HCT116 (cell line): ENCODE data around the gene TFEB. TPM values are rescaled to one million over a fixed set of nuclear protein-coding genes. Genes with fewer than 3 reads are reported as not detected.

ENCODE experiments used
- ATAC-seq: fragments of 200-7000 bp; cut with Tn5 transposase; 2 replicates; pipeline ENCODE4 v1.9.1; 2020; ENCODE audit warnings: mild to moderate bottlenecking, moderate library complexity
- BruUV-seq: library from RNA; stranded (reverse); fragments of 400-500 nt; replicated peaks from 2 replicates; lab custom pipeline; 2021; lab: Mats Ljungman, UMichigan
- CTCF ChIA-PET: fragments of 300-600 bp; sonication (Branson Sonifier 250); formaldehyde crosslinking; loops from one replicate; lab custom pipeline; 2021; ENCODE audit warnings: antibody characterized with exemption; lab: Charles Lee
- POLR2A ChIA-PET: fragments of 300-600, 350-600 bp; sonication (Branson Sonifier 250); formaldehyde crosslinking; loops from one replicate; lab custom pipeline; 2021; ENCODE audit warnings: antibody characterized with exemption; lab: Charles Lee
- RAD21 ChIA-PET, 2 experiments: fragments of 300-600 bp; sonication (Branson Sonifier 250); formaldehyde crosslinking; loops; one replicate each; lab custom pipeline; 2023; ENCODE audit warnings: low total read pairs in 2 of 2; ENCODE audit not compliant: uncharacterized antibody in 2 of 2, unreplicated experiment in 2 of 2, low non-redundant PET in 1 of 2; lab: Charles Lee
- DNase-seq: peaks from one replicate; pipeline ENCODE4 v3.0.0-alpha.2; 2010; ENCODE audit warnings: low read depth, low spot score
- H2AFZ ChIP-seq: fragments of 200-600 bp; shearing (Covaris generic), sonication (generic); 2 replicates; pipeline ENCODE4 v1.6.1; 2017; ENCODE audit warnings: low read depth, mixed run types, mixed read lengths, antibody characterized with exemption, low read length; ENCODE audit not compliant: poor library complexity, severe bottlenecking
- H3K27ac ChIP-seq: 2 replicates; pipeline ENCODE4 v1.5.1; 2012; ENCODE audit warnings: low read depth, low read length
- H3K27me3 ChIP-seq: fragments of 200-600 bp; sonication (generic); 2 replicates; pipeline ENCODE4 v1.6.1; 2016; ENCODE audit warnings: mixed run types, low read length, mixed read lengths; ENCODE audit not compliant: insufficient read depth
- H3K36me3 ChIP-seq, 2 experiments: fragments of 200-500 bp in 1 of 2; fragments of 200-600 bp in 1 of 2; sonication (Bioruptor generic) in 1 of 2; sonication (generic) in 1 of 2; 2 replicates each; pipeline versions ENCODE4 v1.5.1 to v1.6.1; 2014 to 2016; ENCODE audit warnings: low read length in 2 of 2, inconsistent platforms in 1 of 2, mixed read lengths in 1 of 2, mixed run types in 1 of 2; ENCODE audit not compliant: insufficient read depth in 2 of 2, control insufficient read depth in 1 of 2
- H3K4me1 ChIP-seq, 2 experiments: fragments of 200-600 bp in 1 of 2; sonication (generic) in 1 of 2; 2 replicates each; pipeline versions ENCODE4 v1.5.1 to v1.6.1; 2012 to 2017; ENCODE audit warnings: low read length in 2 of 2, inconsistent platforms in 1 of 2, mild to moderate bottlenecking in 1 of 2, mixed read lengths in 1 of 2, mixed run types in 1 of 2, moderate library complexity in 1 of 2; ENCODE audit not compliant: insufficient read depth in 2 of 2, control insufficient read depth in 1 of 2
- H3K4me2 ChIP-seq: fragments of 200-600 bp; sonication (generic); 2 replicates; pipeline ENCODE4 v1.6.1; 2017; ENCODE audit warnings: mixed run types, low read length, mixed read lengths
- H3K4me3 ChIP-seq, 2 experiments: fragments of 200-600 bp in 1 of 2; sonication (generic) in 1 of 2; replicated peaks in 1 of 2; 2 replicates each; pipeline ENCODE4 v1.5.1; 2011 to 2016; ENCODE audit warnings: low read length in 2 of 2, control low read depth in 1 of 2, low read depth in 1 of 2, mild to moderate bottlenecking in 1 of 2, mixed read lengths in 1 of 2, mixed run types in 1 of 2
- H3K79me2 ChIP-seq: fragments of 200-600 bp; sonication (generic); 2 replicates; pipeline ENCODE4 v1.6.1; 2017; ENCODE audit warnings: mild to moderate bottlenecking, mixed run types, low read length, moderate library complexity, mixed read lengths; ENCODE audit not compliant: insufficient read depth
- H3K9ac ChIP-seq: fragments of 200-600 bp; sonication (generic); 2 replicates; pipeline ENCODE4 v1.6.1; 2016; ENCODE audit warnings: low read length, mixed read lengths
- H3K9me2 ChIP-seq: fragments of 200-600 bp; sonication (generic), shearing (Covaris generic); 2 replicates; pipeline ENCODE4 v1.6.1; 2017; ENCODE audit warnings: mixed run types, mild to moderate bottlenecking, moderate library complexity; ENCODE audit not compliant: insufficient read depth
- H3K9me3 ChIP-seq, 2 experiments: fragments of 200-500 bp in 1 of 2; fragments of 200-600 bp in 1 of 2; sonication (Bioruptor generic) in 1 of 2; sonication (generic) in 1 of 2; 2 replicates each; pipeline ENCODE4 v1.6.1; 2014 to 2017; ENCODE audit warnings: low read length in 2 of 2, mixed read lengths in 2 of 2, inconsistent platforms in 1 of 2, low read depth in 1 of 2, mild to moderate bottlenecking in 1 of 2, mixed run types in 1 of 2, moderate library complexity in 1 of 2; ENCODE audit not compliant: control insufficient read depth in 1 of 2, insufficient read depth in 1 of 2
- H4K20me1 ChIP-seq: fragments of 200-600 bp; sonication (generic), shearing (Covaris generic); 2 replicates; pipeline ENCODE4 v1.6.1; 2017; ENCODE audit warnings: mixed run types, mild to moderate bottlenecking, moderate library complexity; ENCODE audit not compliant: insufficient read depth
- ATF3 ChIP-seq: IDR thresholded peaks from 2 replicates; pipeline ENCODE4 v1.6.1; 2012
- CBX3 ChIP-seq: IDR thresholded peaks from 2 replicates; pipeline ENCODE4 v1.6.1; 2012; ENCODE audit warnings: low read depth
- EGR1 ChIP-seq: IDR thresholded peaks from 2 replicates; pipeline ENCODE4 v1.6.1; 2012; ENCODE audit warnings: low read depth
- FOSL1 ChIP-seq: IDR thresholded peaks from 2 replicates; pipeline ENCODE4 v1.6.1; 2012; ENCODE audit warnings: low read depth
- JUND ChIP-seq: IDR thresholded peaks from 2 replicates; pipeline ENCODE4 v1.6.1; 2012
- MAX ChIP-seq: IDR thresholded peaks from 2 replicates; pipeline ENCODE4 v1.6.1; 2012
- POLR2A ChIP-seq: IDR thresholded peaks from 2 replicates; pipeline ENCODE4 v1.7.0; 2011; ENCODE audit warnings: borderline replicate concordance; ENCODE audit not compliant: insufficient read depth, insufficient read length; ENCODE audit errors: extremely low read depth
- POLR2AphosphoS5 ChIP-seq: IDR thresholded peaks from 2 replicates; pipeline ENCODE4 v1.6.1; 2011; ENCODE audit warnings: mild to moderate bottlenecking, low read depth, low read length, moderate library complexity
- SP1 ChIP-seq: IDR thresholded peaks from 2 replicates; pipeline ENCODE4 v1.6.1; 2012; ENCODE audit warnings: low read depth
- SRF ChIP-seq: IDR thresholded peaks from 2 replicates; pipeline ENCODE4 v1.6.1; 2012; ENCODE audit warnings: low read depth
- TCF7L2 ChIP-seq: IDR thresholded peaks from 2 replicates; pipeline ENCODE4 v1.7.0; 2011; ENCODE audit warnings: borderline replicate concordance, inconsistent platforms; ENCODE audit not compliant: insufficient read depth, insufficient read length; ENCODE audit errors: extremely low read depth
- YY1 ChIP-seq: IDR thresholded peaks from 2 replicates; pipeline ENCODE4 v1.6.1; 2011; ENCODE audit warnings: low read length, low read depth, moderate library complexity, mild to moderate bottlenecking; ENCODE audit not compliant: insufficient replicate concordance; ENCODE audit errors: extremely low read depth
- ZBTB33 ChIP-seq: IDR thresholded peaks from 2 replicates; pipeline ENCODE4 v1.6.1; 2011; ENCODE audit warnings: mild to moderate bottlenecking, low read length, moderate library complexity; ENCODE audit not compliant: insufficient replicate concordance; ENCODE audit errors: extremely low read depth
- ZFX ChIP-seq: fragments of 450-650 bp; IDR thresholded peaks from 2 replicates; pipeline ENCODE4 v1.6.1; 2017
- intact Hi-C: fragments of 100-400 bp; cut with micrococcal nuclease; formaldehyde crosslinking; loops from 2 replicates; pipeline ENCODE4 v1.10.0; 2022
- total RNA-seq: library from RNA; stranded (reverse); gene quantifications from one replicate; pipeline ENCODE4 v1.2.1, GENCODE V29; 2021; ENCODE audit not compliant: unreplicated experiment

The TFEB gene
- total RNA-seq, 1 experiment from 2014 or later = 4.8 TPM

GRCh38 chr6:41733707-41734665 is 1.4 kb downstream of the TFEB start:
- Histone ChIP-seq H3K9me2 (no peaks in the 10 kb centered on the region), H3K4me3 (peak overlapping the region; percentile 58 to 76), H3K4me2 (peak overlapping the region; percentile 98), H3K4me1 (peaks cover 13 to 26% of the 10 kb centered on the region in 2 experiments), H2AFZ (peak overlapping the region; percentile 85), H3K79me2 (no peaks in the 10 kb centered on the region), H3K9me3 (no peaks in the 10 kb centered on the region), H4K20me1 (no peaks in the 10 kb centered on the region), H3K36me3 (no peaks in the 10 kb centered on the region), H3K9ac (peak overlapping the region; percentile 44), H3K27ac (peak overlapping the region; percentile 75), H3K27me3 (no peaks in the 10 kb centered on the region)
- TF ChIP-seq SP1 (0 out of 2 replicates have a peak, but pooled peaks have one; percentile 2), JUND (no peak), POLR2A (no peak), TCF7L2 (peak; percentile 30), POLR2AphosphoS5 (peak; percentile 36; the same call in 1 of the 2 replicates)
- ATAC-seq (peak; percentile 74), DNase-seq (peak; percentile 36)
- ChIA-PET POLR2A (interaction anchor here (0.6 to 0.8 kb wide), 2 partner anchors 8 to 125 kb away, joined by 3 read pairs; no protein-coding TSS in a partner anchor), CTCF (interaction anchor here (0.8 to 2.7 kb wide), 10 partner anchors 14 to 496 kb away, joined by 3 to 19 read pairs (median 4); partner anchors contain the start of gene TOMM6), RAD21 (interaction anchor here (0.6 to 1.4 kb wide), 3 partner anchors 20 to 1287 kb away, joined by 3 to 4 read pairs (median 3); partner anchors contain the start of gene RRP36 (in 1 of the 2))
- intact Hi-C loops = loop anchor here (2.0 kb wide), 1 partner anchor 45 kb away; the partner anchor contains the start of gene FRS3
- no TSS peak for BruUV-seq

GRCh38 chr6:41733360-41733706 is 2.1 kb downstream of the TFEB start:
- H3K36me3 ChIP-seq = no peaks in the 10 kb centered on the region
- ChIA-PET RAD21 (no interaction called here), CTCF (interaction anchor here (0.8 to 2.7 kb wide), 4 partner anchors 20 to 366 kb away, joined by 3 to 19 read pairs (median 10); partner anchors contain the start of gene TOMM6), POLR2A (interaction anchor here (0.6 kb wide), 1 partner anchor 124 kb away, joined by 3 read pairs; no protein-coding TSS in a partner anchor)
- H4K20me1 ChIP-seq = no peaks in the 10 kb centered on the region
- peak overlapping the region; percentile 75; the same call in 1 of the 2 replicates for H3K27ac ChIP-seq
- intact Hi-C loops = no loop called here
- 0 out of 2 replicates have a peak overlapping the region, but pooled peaks have one; percentile 44 for H3K9ac ChIP-seq
- H3K4me2 ChIP-seq = peak overlapping the region; percentile 98
- H3K9me2 ChIP-seq = no peaks in the 10 kb centered on the region
- ATAC-seq (no peak), DNase-seq (no peak)
- H3K4me3 ChIP-seq = peak overlapping the region; percentile 58 to 76
- no peaks in the 10 kb centered on the region for H3K27me3 ChIP-seq
- H3K79me2 ChIP-seq = no peaks in the 10 kb centered on the region
- no TSS peak for BruUV-seq
- H3K4me1 ChIP-seq = peaks cover 13 to 26% of the 10 kb centered on the region in 2 experiments
- no peaks in the 10 kb centered on the region for H3K9me3 ChIP-seq
- H2AFZ ChIP-seq = no peak overlapping the region
- TF ChIP-seq ATF3 (no peak), MAX (no peak), SRF (no peak), YY1 (no peak), CBX3 (no peak), ZBTB33 (no peak), EGR1 (no peak), TCF7L2 (no peak), ZFX (no peak), FOSL1 (no peak)
